SK-N-SH (cell line): ENCODE results near the gene ZNF768. TPM values are rescaled to one million over a fixed set of nuclear protein-coding genes. Genes with fewer than 3 reads are reported as not detected.

Experiments
- CTCF ChIA-PET: fragments of 300-600, 350-600 bp; formaldehyde crosslinking; extraction: SDS; loops from one replicate; lab custom pipeline; 2021; lab: Yijun Ruan, JAX
- POLR2A ChIA-PET: fragments of 350-600 bp; sonication (Branson Sonifier 250); formaldehyde crosslinking; extraction: SDS; loops from one replicate; lab custom pipeline; 2020; ENCODE audit warnings: antibody characterized with exemption, inconsistent platforms; lab: Yijun Ruan, JAX
- DNase-seq: peaks from one replicate; pipeline ENCODE4 v3.0.0; 2012
- H2AFZ ChIP-seq: fragments of 200-600 bp; sonication (generic); 2 replicates; pipeline ENCODE4 v1.8.1; 2016; ENCODE audit warnings: antibody characterized with exemption, mild to moderate bottlenecking, low read depth
- H3F3A ChIP-seq: fragments of 200-600 bp; sonication (generic); replicated peaks from 2 replicates; pipeline ENCODE3; 2016; ENCODE audit warnings: antibody characterized with exemption, mild to moderate bottlenecking; ENCODE audit not compliant: insufficient read depth
- H3K27ac ChIP-seq, 2 experiments: fragments of 200-500 bp in 1 of 2; fragments of 200-600 bp in 1 of 2; sonication (Bioruptor generic) in 1 of 2; sonication (generic), shearing (Covaris generic) in 1 of 2; 2 replicates each; pipeline versions ENCODE4 v1.5.1 to v1.6.1; 2014 to 2016; ENCODE audit warnings: low read depth in 2 of 2, inconsistent platforms in 1 of 2, low read length in 1 of 2, mild to moderate bottlenecking in 1 of 2, mixed read lengths in 1 of 2
- H3K27me3 ChIP-seq: fragments of 200-600 bp; sonication (generic), shearing (Covaris generic); 2 replicates; pipeline ENCODE4 v1.6.1; 2016; ENCODE audit warnings: mixed run types; ENCODE audit not compliant: insufficient read depth
- H3K36me3 ChIP-seq, 2 experiments: fragments of 200-500 bp in 1 of 2; fragments of 200-600 bp in 1 of 2; sonication (Bioruptor generic) in 1 of 2; sonication (generic) in 1 of 2; replicated peaks in 1 of 2; 2 replicates each; pipeline versions ENCODE3 to v1.5.1; 2014 to 2016; ENCODE audit warnings: low read length in 1 of 2, mild to moderate bottlenecking in 1 of 2; ENCODE audit not compliant: insufficient read depth in 2 of 2, control insufficient read depth in 1 of 2
- H3K4me1 ChIP-seq, 2 experiments: fragments of 200-500 bp in 1 of 2; fragments of 200-600 bp in 1 of 2; sonication (Bioruptor generic) in 1 of 2; sonication (generic), shearing (Covaris generic) in 1 of 2; 2 replicates each; pipeline versions ENCODE4 v1.5.1 to v1.6.1; 2014 to 2016; ENCODE audit warnings: low read depth in 1 of 2, low read length in 1 of 2, mixed run types in 1 of 2; ENCODE audit not compliant: insufficient read depth in 2 of 2, control insufficient read depth in 1 of 2
- H3K4me2 ChIP-seq: fragments of 200-600 bp; sonication (generic), shearing (Covaris generic); 2 replicates; pipeline ENCODE4 v1.6.1; 2017; ENCODE audit warnings: mixed run types
- H3K4me3 ChIP-seq, 2 experiments: fragments of 200-500 bp in 1 of 2; fragments of 200-600 bp in 1 of 2; sonication (Bioruptor generic) in 1 of 2; sonication (generic), shearing (Covaris generic) in 1 of 2; 2 replicates each; pipeline versions ENCODE4 v1.5.1 to v1.8.1; 2014 to 2016; ENCODE audit warnings: low read depth in 2 of 2, inconsistent platforms in 1 of 2, low read length in 1 of 2, mild to moderate bottlenecking in 1 of 2, mixed read lengths in 1 of 2, moderate library complexity in 1 of 2
- H3K79me2 ChIP-seq: fragments of 200-600 bp; sonication (generic); 2 replicates; pipeline ENCODE4 v1.8.1; 2017; ENCODE audit warnings: mild to moderate bottlenecking; ENCODE audit not compliant: insufficient read depth
- H3K9ac ChIP-seq: fragments of 200-600 bp; sonication (generic); 2 replicates; pipeline ENCODE4 v1.6.1; 2017; ENCODE audit warnings: mixed run types
- H3K9me2 ChIP-seq: fragments of 200-600 bp; sonication (generic); 2 replicates; pipeline ENCODE4 v1.6.1; 2017; ENCODE audit warnings: mixed run types
- H3K9me3 ChIP-seq: fragments of 200-600 bp; sonication (generic); 2 replicates; pipeline ENCODE4 v1.6.1; 2017; ENCODE audit warnings: mixed run types, mild to moderate bottlenecking, moderate library complexity
- H4K20me1 ChIP-seq: fragments of 200-600 bp; sonication (generic); 2 replicates; pipeline ENCODE4 v1.6.1; 2017; ENCODE audit warnings: mild to moderate bottlenecking, mixed run types; ENCODE audit not compliant: insufficient read depth
- CHD2 ChIP-seq: fragments of 150-350 bp; IDR thresholded peaks from 2 replicates; pipeline ENCODE4 v1.6.1; 2018; ENCODE audit warnings: low read length; ENCODE audit not compliant: partially characterized antibody
- CTCF ChIP-seq: fragments of 200-600 bp; sonication (generic); IDR thresholded peaks from 2 replicates; pipeline ENCODE4 v1.6.1; 2017; ENCODE audit warnings: antibody characterized with exemption, mild to moderate bottlenecking, moderate library complexity
- EP300 ChIP-seq, 2 experiments: IDR thresholded peaks; 2 replicates each; pipeline versions ENCODE4 v1.4.0 to v1.6.1; 2012; ENCODE audit warnings: borderline replicate concordance in 1 of 2, low read depth in 1 of 2, low read length in 1 of 2
- EZH2phosphoT487 ChIP-seq: fragments of 200-600 bp; sonication (generic); IDR thresholded peaks from 2 replicates; pipeline ENCODE4 v1.6.1; 2017; ENCODE audit warnings: low read depth, mixed run types, mild to moderate bottlenecking, antibody characterized with exemption, moderate library complexity, borderline replicate concordance
- NFIC ChIP-seq: IDR thresholded peaks from 2 replicates; pipeline ENCODE4 v1.4.0; 2012; ENCODE audit warnings: borderline replicate concordance
- NRF1 ChIP-seq: IDR thresholded peaks from 2 replicates; pipeline ENCODE4 v1.6.1; 2012; ENCODE audit warnings: low read depth, mild to moderate bottlenecking, low read length
- POLR2AphosphoS5 ChIP-seq: IDR thresholded peaks from 2 replicates; pipeline ENCODE4 v1.6.1; 2012; ENCODE audit warnings: low read depth, low read length
- RCOR1 ChIP-seq: fragments of 150-350 bp; IDR thresholded peaks from 2 replicates; pipeline ENCODE4 v1.6.1; 2017; ENCODE audit warnings: antibody characterized with exemption, low read length
- REST ChIP-seq: IDR thresholded peaks from 2 replicates; pipeline ENCODE4 v1.6.1; 2012; ENCODE audit warnings: mild to moderate bottlenecking, low read depth, low read length, moderate library complexity
- RXRA ChIP-seq: IDR thresholded peaks from 2 replicates; pipeline ENCODE4 v1.4.0; 2012; ENCODE audit warnings: low read depth, mild to moderate bottlenecking, borderline replicate concordance
- SIN3A ChIP-seq: IDR thresholded peaks from 2 replicates; pipeline ENCODE4 v1.6.1; 2012; ENCODE audit warnings: low read depth, mild to moderate bottlenecking, low read length, moderate library complexity, borderline replicate concordance
- SMC3 ChIP-seq: IDR thresholded peaks from 2 replicates; pipeline ENCODE4 v1.6.1; 2012; ENCODE audit warnings: low read depth, low read length, improper control_type of control experiment
- TAF1 ChIP-seq: IDR thresholded peaks from 2 replicates; pipeline ENCODE4 v1.6.1; 2012; ENCODE audit warnings: low read depth, mild to moderate bottlenecking, low read length, moderate library complexity, borderline replicate concordance
- TCF12 ChIP-seq: IDR thresholded peaks from 2 replicates; pipeline ENCODE4 v1.4.0; 2012
- USF1 ChIP-seq: IDR thresholded peaks from 2 replicates; pipeline ENCODE4 v1.4.0; 2012; ENCODE audit warnings: low read depth, borderline replicate concordance
- whole genome bisulfite sequencing: methylation state at CpG from one replicate; pipeline ENCODE4 v1.1.6; 2017; ENCODE audit warnings: low lambda C conversion rate; 5-methylcytosine and 5-hydroxymethylcytosine counted together
- polyA plus RNA-seq, 3 experiments: library from polyadenylated mRNA; depleted of rRNA; stranded (reverse); fragments of >200 nt; gene quantifications; 2 replicates each; pipeline ENCODE4 v1.2.3, GENCODE V29; 2012
- TF ChIP-seq, protein P1 (sequence below): fragments of 150-350 bp; IDR thresholded peaks from 2 replicates; pipeline ENCODE4 v1.6.1; 2016; ENCODE audit warnings: mild to moderate bottlenecking, low read depth, low read length
- TF ChIP-seq, protein P2 (sequence below): IDR thresholded peaks from 2 replicates; pipeline ENCODE4 v1.4.0; 2012; ENCODE audit warnings: low read depth

The ZNF768 gene
- polyA plus RNA-seq, 1 of the 3 experiments (the other 2 are of a cell fraction) = 26.0 TPM

GRCh38 chr16:30557707-30557956 lies 31.3 kb upstream of the ZNF768 start:
- Histone ChIP-seq H2AFZ (peak overlapping the region; percentile 92), H3K27me3 (no peaks in the 10 kb centered on the region), H3K9me3 (no peaks in the 10 kb centered on the region), H3K9ac (peak overlapping the region; percentile 94), H3K79me2 (peaks cover 26% of the 10 kb centered on the region), H3K27ac (peak overlapping the region; percentile 88 to 92), H3K4me1 (peaks cover 0 to 6% of the 10 kb centered on the region in 2 experiments; a peak in 1 of 4 replicates), H4K20me1 (no peaks in the 10 kb centered on the region), H3K4me2 (peak overlapping the region; percentile 95), H3K36me3 (peaks cover 0 to 21% of the 10 kb centered on the region in 2 experiments), H3F3A (peaks cover 7% of the 10 kb centered on the region), H3K4me3 (peak overlapping the region; percentile 75 to 91), H3K9me2 (no peaks in the 10 kb centered on the region)
- CTCF ChIA-PET = interaction anchor here (0.6 to 2.1 kb wide), 7 partner anchors 14 to 127 kb away, joined by 3 to 19 read pairs (median 5); partner anchors contain the start of gene DCTPP1
- POLR2A ChIA-PET = interaction anchor here (0.6 to 3.8 kb wide), 7 partner anchors 10 to 131 kb away, joined by 3 to 47 read pairs (median 5); partner anchors contain the start of genes ZNF688 and ZNF747
- 4% methylated on average over 6 of the region's 17 CpGs for WGBS
- TF ChIP-seq NRF1 (no peak), TCF12 (no peak), USF1 (no peak), CTCF (no peak), SIN3A (no peak), RXRA (no peak), EZH2phosphoT487 (no peak), EP300 (IDR thresholded peaks at IDR 0.05; ENCODE audit: borderline replicate concordance in 1 of 2, low read depth in 1 of 2, low read length in 1 of 2) (no peak), CHD2 (no peak), TAF1 (no peak), NFIC (no peak), RCOR1 (no peak)
- TF ChIP-seq, protein P1, sequence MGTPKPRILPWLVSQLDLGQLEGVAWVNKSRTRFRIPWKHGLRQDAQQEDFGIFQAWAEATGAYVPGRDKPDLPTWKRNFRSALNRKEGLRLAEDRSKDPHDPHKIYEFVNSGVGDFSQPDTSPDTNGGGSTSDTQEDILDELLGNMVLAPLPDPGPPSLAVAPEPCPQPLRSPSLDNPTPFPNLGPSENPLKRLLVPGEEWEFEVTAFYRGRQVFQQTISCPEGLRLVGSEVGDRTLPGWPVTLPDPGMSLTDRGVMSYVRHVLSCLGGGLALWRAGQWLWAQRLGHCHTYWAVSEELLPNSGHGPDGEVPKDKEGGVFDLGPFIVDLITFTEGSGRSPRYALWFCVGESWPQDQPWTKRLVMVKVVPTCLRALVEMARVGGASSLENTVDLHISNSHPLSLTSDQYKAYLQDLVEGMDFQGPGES = no peak
- DNase-seq = no peak

DNA sequence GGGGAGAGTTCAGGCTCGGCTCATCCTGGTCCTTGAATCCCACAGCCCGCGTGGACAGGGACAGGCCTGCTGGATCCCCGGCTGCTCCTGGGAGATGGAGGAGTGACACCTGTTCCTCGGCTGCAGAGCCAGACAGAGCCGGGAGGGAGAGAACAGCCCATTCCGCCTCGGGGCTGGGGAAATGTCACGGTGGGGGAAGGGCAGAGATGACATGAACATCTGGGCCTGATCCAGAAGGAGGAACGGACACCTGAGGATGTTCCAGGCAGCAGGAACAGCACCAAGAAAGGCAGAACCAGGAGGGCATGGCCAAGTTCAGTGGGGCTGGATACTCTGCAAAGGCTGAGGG lies 29.7 kb upstream of the ZNF768 start:
- Histone ChIP-seq H4K20me1 (no peaks in the 10 kb centered on the region), H3K27me3 (no peaks in the 10 kb centered on the region), H3K4me2 (no peak overlapping the region), H3K4me1 (peaks cover 0 to 6% of the 10 kb centered on the region in 2 experiments; a peak in 1 of 4 replicates), H3F3A (peaks cover 7% of the 10 kb centered on the region), H2AFZ (no peak overlapping the region), H3K9ac (no peak overlapping the region), H3K4me3 (no peak overlapping the region), H3K9me3 (no peaks in the 10 kb centered on the region), H3K9me2 (no peaks in the 10 kb centered on the region), H3K27ac (no peak overlapping the region), H3K36me3 (peaks cover 0 to 21% of the 10 kb centered on the region in 2 experiments), H3K79me2 (peaks cover 26% of the 10 kb centered on the region)
- ChIA-PET CTCF (interaction anchor here (0.7 to 4.1 kb wide), 2 partner anchors 14 to 20 kb away, joined by 3 to 16 read pairs; no protein-coding TSS in a partner anchor), POLR2A (interaction anchor here (3.8 kb wide), 1 partner anchor 21 kb away, joined by 47 read pairs; the partner anchor contains the start of gene ZNF747)
- no peak for DNase-seq
- 86% methylated on average over 10 of the region's 10 CpGs for WGBS
- TF ChIP-seq, protein P2, sequence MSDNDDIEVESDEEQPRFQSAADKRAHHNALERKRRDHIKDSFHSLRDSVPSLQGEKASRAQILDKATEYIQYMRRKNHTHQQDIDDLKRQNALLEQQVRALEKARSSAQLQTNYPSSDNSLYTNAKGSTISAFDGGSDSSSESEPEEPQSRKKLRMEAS = no peak
- no peak for TF ChIP-seq SMC3
- no peak for TF ChIP-seq TAF1
- no peak for TF ChIP-seq NRF1
- no peak for TF ChIP-seq POLR2AphosphoS5
- no peak for TF ChIP-seq REST
- no peak for TF ChIP-seq USF1
- TF ChIP-seq TCF12 = no peak
